HEK293 (cell line): ENCODE results near the gene GRIK4.

Source experiments
- EGR2 ChIP-seq: fragments of 450-650 bp; formaldehyde crosslinking; IDR thresholded peaks from 2 replicates; pipeline ENCODE4 v1.5.1; 2016; ENCODE audit warnings: low read depth, missing biosample characterization, missing genetic modification characterization
- FEZF1 ChIP-seq: fragments of 450-650 bp; formaldehyde crosslinking; IDR thresholded peaks from 2 replicates; pipeline ENCODE4 v1.5.1; 2016; ENCODE audit warnings: missing biosample characterization, missing genetic modification characterization
- GLIS1 ChIP-seq: fragments of 450-650 bp; formaldehyde crosslinking; IDR thresholded peaks from 2 replicates; pipeline ENCODE4 v1.5.1; 2016; ENCODE audit warnings: missing biosample characterization, missing genetic modification characterization
- KLF16 ChIP-seq: fragments of 450-650 bp; formaldehyde crosslinking; IDR thresholded peaks from 2 replicates; pipeline ENCODE4 v1.5.1; 2017; ENCODE audit warnings: missing biosample characterization, missing genetic modification characterization
- KLF9 ChIP-seq: fragments of 450-650 bp; formaldehyde crosslinking; IDR thresholded peaks from 2 replicates; pipeline ENCODE4 v1.5.1; 2016; ENCODE audit warnings: missing biosample characterization, missing genetic modification characterization, low read depth
- PRDM1 ChIP-seq: fragments of 450-650 bp; formaldehyde crosslinking; IDR thresholded peaks from 2 replicates; pipeline ENCODE4; 2016; ENCODE audit warnings: missing biosample characterization, missing genetic modification characterization
- SP3 ChIP-seq: fragments of 450-650 bp; formaldehyde crosslinking; IDR thresholded peaks from 2 replicates; pipeline ENCODE4 v1.5.1; 2016; ENCODE audit warnings: missing biosample characterization, missing genetic modification characterization
- ZBTB21 ChIP-seq: fragments of 450-650 bp; formaldehyde crosslinking; IDR thresholded peaks from 2 replicates; pipeline ENCODE4 v1.5.1; 2017; ENCODE audit warnings: missing biosample characterization, missing genetic modification characterization
- ZNF184 ChIP-seq: fragments of 450-650 bp; IDR thresholded peaks from 2 replicates; pipeline ENCODE4 v1.5.1; 2018; ENCODE audit warnings: missing biosample characterization, mild to moderate bottlenecking, missing genetic modification characterization
- ZNF221 ChIP-seq: fragments of 450-650 bp; formaldehyde crosslinking; IDR thresholded peaks from 2 replicates; pipeline ENCODE4 v1.5.1; 2017; ENCODE audit warnings: missing biosample characterization, missing genetic modification characterization, borderline replicate concordance
- ZNF239 ChIP-seq: fragments of 450-650 bp; formaldehyde crosslinking; IDR thresholded peaks from 2 replicates; pipeline ENCODE4 v1.5.1; 2016; ENCODE audit warnings: missing biosample characterization, missing genetic modification characterization
- ZNF280C ChIP-seq: fragments of 450-650 bp; formaldehyde crosslinking; IDR thresholded peaks from 2 replicates; pipeline ENCODE4 v1.5.1; 2016; ENCODE audit warnings: missing biosample characterization, missing genetic modification characterization
- ZNF302 ChIP-seq: fragments of 450-650 bp; formaldehyde crosslinking; IDR thresholded peaks from 2 replicates; pipeline ENCODE4 v1.5.1; 2016; ENCODE audit warnings: missing biosample characterization, missing genetic modification characterization, low read depth
- ZNF335 ChIP-seq: fragments of 450-650 bp; formaldehyde crosslinking; conservative IDR thresholded peaks from 2 replicates; pipeline ENCODE4 v1.5.1; 2016; ENCODE audit warnings: missing biosample characterization, missing genetic modification characterization
- ZNF514 ChIP-seq: fragments of 450-650 bp; formaldehyde crosslinking; IDR thresholded peaks from 2 replicates; pipeline ENCODE4 v1.5.1; 2016; ENCODE audit warnings: missing biosample characterization, missing genetic modification characterization
- ZNF529 ChIP-seq: fragments of 450-650 bp; formaldehyde crosslinking; IDR thresholded peaks from 2 replicates; pipeline ENCODE4 v1.5.1; 2017; ENCODE audit warnings: missing genetic modification characterization, missing biosample characterization; ENCODE audit not compliant: insufficient replicate concordance
- ZNF561 ChIP-seq: fragments of 450-650 bp; IDR thresholded peaks from 2 replicates; pipeline ENCODE4 v1.5.1; 2018; ENCODE audit warnings: missing biosample characterization, missing genetic modification characterization, borderline replicate concordance
- ZNF585B ChIP-seq: fragments of 450-650 bp; formaldehyde crosslinking; IDR thresholded peaks from 2 replicates; pipeline ENCODE4 v1.5.1; 2016; ENCODE audit warnings: missing biosample characterization, missing genetic modification characterization
- ZNF600 ChIP-seq: fragments of 450-650 bp; formaldehyde crosslinking; IDR thresholded peaks from 2 replicates; pipeline ENCODE4 v1.5.1; 2016; ENCODE audit warnings: missing biosample characterization, missing genetic modification characterization
- ZNF623 ChIP-seq: fragments of 450-650 bp; formaldehyde crosslinking; IDR thresholded peaks from 2 replicates; pipeline ENCODE4 v1.5.1; 2016; ENCODE audit warnings: missing biosample characterization, missing genetic modification characterization
- ZNF624 ChIP-seq: fragments of 450-650 bp; formaldehyde crosslinking; IDR thresholded peaks from 2 replicates; pipeline ENCODE4 v1.5.1; 2017; ENCODE audit warnings: missing biosample characterization, missing genetic modification characterization
- ZNF629 ChIP-seq: fragments of 450-650 bp; formaldehyde crosslinking; IDR thresholded peaks from 2 replicates; pipeline ENCODE4 v1.5.1; 2017; ENCODE audit warnings: missing biosample characterization, missing genetic modification characterization
- ZNF76 ChIP-seq: fragments of 450-650 bp; formaldehyde crosslinking; IDR thresholded peaks from 2 replicates; pipeline ENCODE4; 2016; ENCODE audit warnings: low read depth, missing biosample characterization, missing genetic modification characterization, borderline replicate concordance
- ZNF776 ChIP-seq: fragments of 450-650 bp; formaldehyde crosslinking; IDR thresholded peaks from 2 replicates; pipeline ENCODE4 v1.5.0; 2017; ENCODE audit warnings: missing biosample characterization, missing genetic modification characterization, borderline replicate concordance
- ZNF830 ChIP-seq: fragments of 450-650 bp; IDR thresholded peaks from 2 replicates; pipeline ENCODE4 v1.5.0; 2018; ENCODE audit warnings: missing biosample characterization, missing genetic modification characterization, low read depth, mild to moderate bottlenecking, moderate library complexity
- TF ChIP-seq, protein P1 (sequence below): fragments of 450-650 bp; formaldehyde crosslinking; IDR thresholded peaks from 2 replicates; pipeline ENCODE4 v1.5.1; 2016; ENCODE audit warnings: missing biosample characterization, missing genetic modification characterization
- TF ChIP-seq, protein P2 (sequence below): fragments of 450-650 bp; formaldehyde crosslinking; IDR thresholded peaks from 2 replicates; pipeline ENCODE4 v1.5.1; 2017; ENCODE audit warnings: missing biosample characterization, missing genetic modification characterization
- TF ChIP-seq, protein P3 (sequence below): fragments of 450-650 bp; formaldehyde crosslinking; IDR thresholded peaks from 2 replicates; pipeline ENCODE4 v1.5.1; 2016; ENCODE audit warnings: missing biosample characterization, missing genetic modification characterization
- TF ChIP-seq, protein P4 (sequence below): fragments of 450-650 bp; formaldehyde crosslinking; IDR thresholded peaks from 2 replicates; pipeline ENCODE4 v1.5.1; 2016; ENCODE audit warnings: missing biosample characterization, missing genetic modification characterization
- TF ChIP-seq, protein P5 (sequence below): fragments of 450-650 bp; formaldehyde crosslinking; IDR thresholded peaks from 2 replicates; pipeline ENCODE4 v1.5.1; 2017; ENCODE audit warnings: missing biosample characterization, missing genetic modification characterization

The GRIK4 gene

DNA sequence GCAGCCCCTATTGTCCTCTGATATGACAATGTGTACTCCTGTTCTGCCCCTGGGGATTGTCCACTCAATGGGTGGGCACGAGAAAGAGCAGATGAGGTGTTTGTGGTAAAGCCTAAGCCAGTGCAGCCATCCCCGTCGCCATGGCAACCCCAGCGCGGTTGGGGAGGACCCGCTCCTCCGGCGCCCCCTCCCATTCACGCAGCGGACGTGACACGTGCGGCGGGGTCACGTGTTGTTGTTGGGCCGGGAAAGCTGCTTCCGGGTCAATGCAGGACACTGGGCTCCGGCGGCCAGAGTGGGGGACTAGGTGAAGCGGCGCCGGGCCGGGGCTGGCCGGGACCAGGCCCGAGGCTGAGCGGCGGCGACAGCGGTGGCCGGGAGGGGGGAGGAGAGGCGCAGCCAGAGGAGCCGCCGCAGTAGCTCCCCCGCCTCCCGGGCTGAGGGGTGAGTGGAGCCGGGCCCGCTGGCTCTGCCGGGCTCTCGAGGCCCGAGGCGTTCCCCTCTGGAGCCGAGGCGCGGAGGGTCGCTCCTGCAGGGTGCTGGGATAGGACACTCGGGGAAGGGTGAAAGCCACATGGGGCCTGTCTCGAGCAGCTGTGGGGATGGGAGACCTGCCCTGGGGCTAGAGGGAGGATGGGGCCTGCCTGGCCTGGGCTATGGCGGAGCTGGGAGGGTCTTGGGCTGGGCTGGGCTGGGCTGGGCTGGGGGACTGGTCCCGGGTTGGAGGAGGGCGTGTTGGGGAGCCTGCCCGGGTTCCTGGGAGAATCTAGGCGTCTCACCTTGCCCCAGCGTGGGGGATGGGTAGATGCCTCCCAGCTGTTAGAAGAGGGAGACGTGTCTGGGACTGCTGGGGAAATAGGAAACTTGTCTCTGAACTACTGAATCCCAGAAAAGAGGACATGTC lies 512.6 kb downstream of the GRIK4 start, which contains the start of gene TBCEL (continued):
- TF ChIP-seq ZNF600 (tag by site-specific recombination) = 0 out of 2 replicates have a peak, but pooled peaks have one; percentile 24
- peak; percentile 42; the same call in 1 of the 2 replicates for TF ChIP-seq ZNF561
- TF ChIP-seq KLF16 = 0 out of 2 replicates have a peak, but pooled peaks have one; percentile 12
- no peak; the same call in 1 of the 2 replicates for TF ChIP-seq SP3 (tag by site-specific recombination)
- no peak for TF ChIP-seq ZNF624 (tag by site-specific recombination)
- TF ChIP-seq ZNF585B (tag by site-specific recombination) = peak; percentile 26; the same call in 1 of the 2 replicates
- TF ChIP-seq ZBTB21 (tag by site-specific recombination) = no peak
- no peak for TF ChIP-seq ZNF529 (tag by site-specific recombination)
- TF ChIP-seq, protein P1, sequence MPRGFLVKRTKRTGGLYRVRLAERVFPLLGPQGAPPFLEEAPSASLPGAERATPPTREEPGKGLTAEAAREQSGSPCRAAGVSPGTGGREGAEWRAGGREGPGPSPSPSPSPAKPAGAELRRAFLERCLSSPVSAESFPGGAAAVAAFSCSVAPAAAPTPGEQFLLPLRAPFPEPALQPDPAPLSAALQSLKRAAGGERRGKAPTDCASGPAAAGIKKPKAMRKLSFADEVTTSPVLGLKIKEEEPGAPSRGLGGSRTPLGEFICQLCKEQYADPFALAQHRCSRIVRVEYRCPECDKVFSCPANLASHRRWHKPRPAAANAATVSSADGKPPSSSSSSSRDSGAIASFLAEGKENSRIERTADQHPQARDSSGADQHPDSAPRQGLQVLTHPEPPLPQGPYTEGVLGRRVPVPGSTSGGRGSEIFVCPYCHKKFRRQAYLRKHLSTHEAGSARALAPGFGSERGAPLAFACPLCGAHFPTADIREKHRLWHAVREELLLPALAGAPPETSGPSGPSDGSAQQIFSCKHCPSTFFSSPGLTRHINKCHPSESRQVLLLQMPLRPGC (tag by site-specific recombination) = no peak
- TF ChIP-seq KLF9 (tag by site-specific recombination) = peak; percentile 32; the same call in 1 of the 2 replicates
- no peak for TF ChIP-seq ZNF239 (tag by site-specific recombination)
- no peak for TF ChIP-seq ZNF280C (tag by site-specific recombination)
- no peak for TF ChIP-seq PRDM1 (tag by site-specific recombination)
- TF ChIP-seq, protein P2, sequence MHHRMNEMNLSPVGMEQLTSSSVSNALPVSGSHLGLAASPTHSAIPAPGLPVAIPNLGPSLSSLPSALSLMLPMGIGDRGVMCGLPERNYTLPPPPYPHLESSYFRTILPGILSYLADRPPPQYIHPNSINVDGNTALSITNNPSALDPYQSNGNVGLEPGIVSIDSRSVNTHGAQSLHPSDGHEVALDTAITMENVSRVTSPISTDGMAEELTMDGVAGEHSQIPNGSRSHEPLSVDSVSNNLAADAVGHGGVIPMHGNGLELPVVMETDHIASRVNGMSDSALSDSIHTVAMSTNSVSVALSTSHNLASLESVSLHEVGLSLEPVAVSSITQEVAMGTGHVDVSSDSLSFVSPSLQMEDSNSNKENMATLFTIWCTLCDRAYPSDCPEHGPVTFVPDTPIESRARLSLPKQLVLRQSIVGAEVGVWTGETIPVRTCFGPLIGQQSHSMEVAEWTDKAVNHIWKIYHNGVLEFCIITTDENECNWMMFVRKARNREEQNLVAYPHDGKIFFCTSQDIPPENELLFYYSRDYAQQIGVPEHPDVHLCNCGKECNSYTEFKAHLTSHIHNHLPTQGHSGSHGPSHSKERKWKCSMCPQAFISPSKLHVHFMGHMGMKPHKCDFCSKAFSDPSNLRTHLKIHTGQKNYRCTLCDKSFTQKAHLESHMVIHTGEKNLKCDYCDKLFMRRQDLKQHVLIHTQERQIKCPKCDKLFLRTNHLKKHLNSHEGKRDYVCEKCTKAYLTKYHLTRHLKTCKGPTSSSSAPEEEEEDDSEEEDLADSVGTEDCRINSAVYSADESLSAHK (tag by site-specific recombination) = no peak
- TF ChIP-seq ZNF184 (tag by site-specific recombination) = no peak
- no peak for TF ChIP-seq ZNF514 (tag by site-specific recombination)
- TF ChIP-seq ZNF335 = peak; percentile 59; the same call in 1 of the 2 replicates
- TF ChIP-seq GLIS1 (tag by site-specific recombination) = peak; percentile 54; the same call in 1 of the 2 replicates
- TF ChIP-seq ZNF302 (tag by site-specific recombination) = no peak
- TF ChIP-seq, protein P3, sequence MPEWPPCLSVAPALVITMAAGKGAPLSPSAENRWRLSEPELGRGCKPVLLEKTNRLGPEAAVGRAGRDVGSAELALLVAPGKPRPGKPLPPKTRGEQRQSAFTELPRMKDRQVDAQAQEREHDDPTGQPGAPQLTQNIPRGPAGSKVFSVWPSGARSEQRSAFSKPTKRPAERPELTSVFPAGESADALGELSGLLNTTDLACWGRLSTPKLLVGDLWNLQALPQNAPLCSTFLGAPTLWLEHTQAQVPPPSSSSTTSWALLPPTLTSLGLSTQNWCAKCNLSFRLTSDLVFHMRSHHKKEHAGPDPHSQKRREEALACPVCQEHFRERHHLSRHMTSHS (tag by site-specific recombination) = no peak
- TF ChIP-seq ZNF623 (tag by site-specific recombination) = no peak
- TF ChIP-seq ZNF221 = no peak
- TF ChIP-seq ZNF629 (tag by site-specific recombination) = peak; percentile 59
- TF ChIP-seq ZNF776 (tag by site-specific recombination) = no peak
- 0 out of 2 replicates have a peak, but pooled peaks have one; percentile 9 for TF ChIP-seq FEZF1 (tag by site-specific recombination)
- no peak for TF ChIP-seq EGR2 (tag by site-specific recombination)
- TF ChIP-seq, protein P4, sequence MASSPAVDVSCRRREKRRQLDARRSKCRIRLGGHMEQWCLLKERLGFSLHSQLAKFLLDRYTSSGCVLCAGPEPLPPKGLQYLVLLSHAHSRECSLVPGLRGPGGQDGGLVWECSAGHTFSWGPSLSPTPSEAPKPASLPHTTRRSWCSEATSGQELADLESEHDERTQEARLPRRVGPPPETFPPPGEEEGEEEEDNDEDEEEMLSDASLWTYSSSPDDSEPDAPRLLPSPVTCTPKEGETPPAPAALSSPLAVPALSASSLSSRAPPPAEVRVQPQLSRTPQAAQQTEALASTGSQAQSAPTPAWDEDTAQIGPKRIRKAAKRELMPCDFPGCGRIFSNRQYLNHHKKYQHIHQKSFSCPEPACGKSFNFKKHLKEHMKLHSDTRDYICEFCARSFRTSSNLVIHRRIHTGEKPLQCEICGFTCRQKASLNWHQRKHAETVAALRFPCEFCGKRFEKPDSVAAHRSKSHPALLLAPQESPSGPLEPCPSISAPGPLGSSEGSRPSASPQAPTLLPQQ (tag by site-specific recombination) = peak; percentile 33; the same call in 1 of the 2 replicates
- TF ChIP-seq, protein P5, sequence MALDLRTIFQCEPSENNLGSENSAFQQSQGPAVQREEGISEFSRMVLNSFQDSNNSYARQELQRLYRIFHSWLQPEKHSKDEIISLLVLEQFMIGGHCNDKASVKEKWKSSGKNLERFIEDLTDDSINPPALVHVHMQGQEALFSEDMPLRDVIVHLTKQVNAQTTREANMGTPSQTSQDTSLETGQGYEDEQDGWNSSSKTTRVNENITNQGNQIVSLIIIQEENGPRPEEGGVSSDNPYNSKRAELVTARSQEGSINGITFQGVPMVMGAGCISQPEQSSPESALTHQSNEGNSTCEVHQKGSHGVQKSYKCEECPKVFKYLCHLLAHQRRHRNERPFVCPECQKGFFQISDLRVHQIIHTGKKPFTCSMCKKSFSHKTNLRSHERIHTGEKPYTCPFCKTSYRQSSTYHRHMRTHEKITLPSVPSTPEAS (tag by site-specific recombination) = no peak
- peak; percentile 37; the same call in 1 of the 2 replicates for TF ChIP-seq ZNF76 (tag by site-specific recombination)
- TF ChIP-seq ZNF830 = no peak
